IMR-90 (cell line): ENCODE data around the gene FRY.

Experiments
- BHLHE40 ChIP-seq: fragments of 150-350 bp; IDR thresholded peaks from 2 replicates; pipeline ENCODE4 v1.6.1; 2016; ENCODE audit warnings: mild to moderate bottlenecking, low read depth, low read length
- MAZ ChIP-seq: IDR thresholded peaks from 2 replicates; pipeline ENCODE4 v1.6.1; 2012; ENCODE audit warnings: low read depth, mild to moderate bottlenecking, low read length, improper control_type of control experiment, moderate library complexity, borderline replicate concordance
- POLR2A ChIP-seq: IDR thresholded peaks from 2 replicates; pipeline ENCODE4 v1.6.1; 2012; ENCODE audit warnings: mild to moderate bottlenecking, low read depth, low read length
- RAD21 ChIP-seq: IDR thresholded peaks from 2 replicates; pipeline ENCODE4 v1.6.1; 2012; ENCODE audit warnings: low read length, improper control_type of control experiment
- TF ChIP-seq, protein P1 (sequence below): conservative IDR thresholded peaks from 2 replicates; pipeline ENCODE4 v1.5.1; 2012; ENCODE audit warnings: mild to moderate bottlenecking, low read depth, low read length, improper control_type of control experiment

DNA sequence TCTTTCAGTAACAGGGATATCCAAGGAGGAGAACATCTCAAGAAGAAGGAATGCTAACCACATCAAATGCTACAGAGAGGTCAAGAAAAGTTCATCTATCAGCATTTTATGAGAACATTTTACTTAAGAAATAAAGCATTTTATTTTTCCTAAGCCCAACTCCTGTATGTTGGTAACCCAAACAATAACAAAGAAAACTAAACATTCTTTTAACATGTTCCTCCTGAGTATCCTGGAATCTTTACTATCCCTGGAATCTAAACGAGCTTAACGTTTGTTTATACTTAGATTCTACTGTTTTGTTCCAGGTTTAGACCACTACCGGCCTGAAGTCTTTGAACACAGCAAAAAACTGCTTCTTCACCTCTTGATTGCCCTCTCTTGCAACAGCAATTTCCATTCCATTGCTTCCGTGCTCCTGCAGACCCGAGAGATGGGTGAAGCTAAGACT is 193.9 kb downstream of the FRY start:
- TF ChIP-seq, protein P1, sequence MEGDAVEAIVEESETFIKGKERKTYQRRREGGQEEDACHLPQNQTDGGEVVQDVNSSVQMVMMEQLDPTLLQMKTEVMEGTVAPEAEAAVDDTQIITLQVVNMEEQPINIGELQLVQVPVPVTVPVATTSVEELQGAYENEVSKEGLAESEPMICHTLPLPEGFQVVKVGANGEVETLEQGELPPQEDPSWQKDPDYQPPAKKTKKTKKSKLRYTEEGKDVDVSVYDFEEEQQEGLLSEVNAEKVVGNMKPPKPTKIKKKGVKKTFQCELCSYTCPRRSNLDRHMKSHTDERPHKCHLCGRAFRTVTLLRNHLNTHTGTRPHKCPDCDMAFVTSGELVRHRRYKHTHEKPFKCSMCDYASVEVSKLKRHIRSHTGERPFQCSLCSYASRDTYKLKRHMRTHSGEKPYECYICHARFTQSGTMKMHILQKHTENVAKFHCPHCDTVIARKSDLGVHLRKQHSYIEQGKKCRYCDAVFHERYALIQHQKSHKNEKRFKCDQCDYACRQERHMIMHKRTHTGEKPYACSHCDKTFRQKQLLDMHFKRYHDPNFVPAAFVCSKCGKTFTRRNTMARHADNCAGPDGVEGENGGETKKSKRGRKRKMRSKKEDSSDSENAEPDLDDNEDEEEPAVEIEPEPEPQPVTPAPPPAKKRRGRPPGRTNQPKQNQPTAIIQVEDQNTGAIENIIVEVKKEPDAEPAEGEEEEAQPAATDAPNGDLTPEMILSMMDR = no peak
- TF ChIP-seq MAZ (no peak), BHLHE40 (no peak), POLR2A (no peak), RAD21 (no peak)
